GM10266 (cell line): ENCODE data around the gene PRKCE.

Experiments
- DNase-seq: peaks from one replicate; pipeline ENCODE4 v3.0.0; 2012; ENCODE audit errors: extremely low spot score
- TF ChIP-seq, protein P1 (sequence below): IDR thresholded peaks from 2 replicates; pipeline ENCODE4 v1.5.1; 2012; ENCODE audit warnings: mild to moderate bottlenecking, low read depth; ENCODE audit not compliant: control insufficient read depth, insufficient read depth; ENCODE audit errors: missing control alignments

Gene PRKCE

DNA sequence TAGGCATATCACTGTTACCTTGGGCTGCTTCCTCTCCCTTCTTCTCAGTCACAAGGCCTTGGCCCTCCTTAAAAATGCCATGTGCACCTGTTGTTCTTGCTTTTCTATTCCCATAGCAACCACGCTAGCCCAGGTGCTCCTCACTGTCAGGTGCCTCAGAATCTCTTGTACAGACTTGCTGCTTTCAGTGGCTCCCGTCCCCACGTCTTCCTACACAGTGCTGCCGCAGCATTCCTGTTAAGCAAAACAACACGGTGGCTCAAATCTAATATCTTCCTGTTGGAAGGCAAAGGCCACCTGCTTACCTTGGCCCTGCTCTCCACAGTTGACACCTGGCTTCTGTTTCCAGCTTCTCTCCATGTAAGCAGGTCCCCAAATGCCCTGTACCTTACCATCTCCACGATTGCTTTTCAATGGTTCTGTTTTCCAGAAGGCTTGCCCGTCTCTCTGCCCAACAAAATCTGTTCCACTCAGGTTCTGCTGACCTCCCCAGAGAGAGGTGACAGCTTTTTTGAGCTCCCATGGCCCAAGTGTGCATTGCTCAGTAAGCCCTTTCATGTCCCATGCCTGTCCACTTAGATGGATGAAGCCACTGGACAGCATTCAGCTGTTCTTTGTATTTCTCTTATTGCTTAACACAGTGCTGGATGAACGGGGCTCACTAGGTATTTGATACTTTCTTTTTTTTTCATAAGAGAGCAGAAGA lies 240.4 kb downstream of the PRKCE start:
- DNase-seq, result no peak

DNA sequence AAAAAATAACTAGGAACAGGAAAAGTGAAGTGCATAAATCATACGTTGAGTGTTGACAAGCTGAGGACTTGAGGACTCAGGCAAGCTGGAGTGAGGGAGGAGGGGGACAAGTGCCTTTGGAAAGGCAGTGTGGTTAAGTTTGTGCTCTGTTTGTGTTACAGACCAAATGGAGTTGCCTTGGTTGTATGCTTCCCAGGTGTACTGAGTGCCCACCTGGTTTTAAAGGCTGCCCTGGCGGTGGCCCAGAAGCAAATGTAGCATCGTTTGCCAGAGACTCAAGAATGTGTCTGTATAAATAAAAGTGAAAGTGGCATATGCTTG lies 240.9 kb downstream of the PRKCE start:
- DNase-seq, result no peak
- TF ChIP-seq, protein P1, sequence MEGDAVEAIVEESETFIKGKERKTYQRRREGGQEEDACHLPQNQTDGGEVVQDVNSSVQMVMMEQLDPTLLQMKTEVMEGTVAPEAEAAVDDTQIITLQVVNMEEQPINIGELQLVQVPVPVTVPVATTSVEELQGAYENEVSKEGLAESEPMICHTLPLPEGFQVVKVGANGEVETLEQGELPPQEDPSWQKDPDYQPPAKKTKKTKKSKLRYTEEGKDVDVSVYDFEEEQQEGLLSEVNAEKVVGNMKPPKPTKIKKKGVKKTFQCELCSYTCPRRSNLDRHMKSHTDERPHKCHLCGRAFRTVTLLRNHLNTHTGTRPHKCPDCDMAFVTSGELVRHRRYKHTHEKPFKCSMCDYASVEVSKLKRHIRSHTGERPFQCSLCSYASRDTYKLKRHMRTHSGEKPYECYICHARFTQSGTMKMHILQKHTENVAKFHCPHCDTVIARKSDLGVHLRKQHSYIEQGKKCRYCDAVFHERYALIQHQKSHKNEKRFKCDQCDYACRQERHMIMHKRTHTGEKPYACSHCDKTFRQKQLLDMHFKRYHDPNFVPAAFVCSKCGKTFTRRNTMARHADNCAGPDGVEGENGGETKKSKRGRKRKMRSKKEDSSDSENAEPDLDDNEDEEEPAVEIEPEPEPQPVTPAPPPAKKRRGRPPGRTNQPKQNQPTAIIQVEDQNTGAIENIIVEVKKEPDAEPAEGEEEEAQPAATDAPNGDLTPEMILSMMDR, result no peak

More for the DNA sequence above, 240.4 kb downstream of the PRKCE start:
- TF ChIP-seq, protein P1, result no peak

DNA sequence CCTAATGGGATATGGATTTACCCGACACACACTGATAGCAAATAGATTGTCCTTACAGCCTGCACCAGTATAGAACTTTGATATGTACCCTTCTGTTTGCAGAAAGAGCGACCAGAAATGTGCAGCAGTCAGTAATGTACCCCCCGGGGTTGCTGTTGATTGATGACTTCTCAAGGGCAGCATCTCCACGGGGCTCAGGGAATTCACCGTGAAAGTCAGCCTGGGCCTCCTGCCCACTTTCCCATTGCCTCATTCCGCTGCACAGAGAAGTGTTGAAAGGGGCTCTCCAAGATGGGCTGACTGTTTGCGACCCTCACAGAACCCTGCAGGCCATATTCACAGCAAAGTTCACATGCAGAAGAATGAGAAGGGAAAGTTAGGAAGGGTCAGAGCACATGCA lies 241.3 kb downstream of the PRKCE start:
- DNase-seq, result no peak
- TF ChIP-seq, protein P1, result no peak

DNA sequence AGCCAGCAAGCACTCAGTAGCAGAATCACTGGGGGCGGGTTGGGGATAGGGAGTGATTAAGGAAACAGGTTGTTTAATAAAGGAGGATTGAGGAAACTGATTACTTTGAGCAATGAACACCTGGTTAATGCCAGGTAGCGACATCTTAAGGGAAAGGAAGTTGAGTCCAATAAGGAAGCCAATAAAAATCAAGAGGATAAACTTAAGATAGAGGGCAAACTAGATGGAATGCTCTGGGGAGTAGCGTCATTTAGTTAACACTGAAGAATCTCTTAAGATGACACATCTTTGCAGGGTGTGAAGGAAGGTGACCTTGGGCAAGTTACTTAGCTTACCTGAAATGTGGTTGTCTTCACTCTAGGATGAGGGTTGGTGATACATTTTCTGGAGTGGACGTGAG lies 242.7 kb downstream of the PRKCE start:
- TF ChIP-seq, protein P1, result no peak
- DNase-seq, result no peak

DNA sequence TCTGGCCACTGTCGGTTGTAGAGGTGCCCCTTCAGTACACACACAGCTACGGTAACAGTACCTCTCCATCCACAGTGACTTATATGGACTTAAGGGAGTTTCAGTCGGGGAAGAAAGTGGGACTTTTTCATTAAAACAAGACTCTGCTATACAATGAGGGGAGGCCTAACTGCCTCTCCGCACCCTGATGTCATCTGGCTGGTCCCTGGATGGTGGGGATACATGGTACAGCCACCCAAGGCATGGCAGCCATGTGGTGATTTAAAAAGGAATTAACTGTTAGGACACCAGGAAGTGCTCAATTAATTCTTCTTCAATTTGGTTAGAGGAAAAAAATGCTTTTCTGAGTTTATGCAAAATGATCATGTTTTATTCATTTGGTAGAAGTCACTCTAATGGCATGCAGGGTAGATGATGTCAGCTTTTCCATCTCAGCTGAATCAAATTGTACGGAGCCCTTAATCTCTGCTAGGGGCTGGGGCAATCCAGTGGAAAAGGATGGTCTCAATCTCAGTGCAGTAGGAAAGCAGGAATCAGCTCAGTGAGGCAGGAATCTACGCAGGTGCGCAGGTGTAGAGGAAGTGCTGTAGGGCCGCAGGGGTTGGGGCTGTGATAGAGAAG lies 243.9 kb downstream of the PRKCE start:
- no peak for DNase-seq
- TF ChIP-seq, protein P1, result no peak

DNA sequence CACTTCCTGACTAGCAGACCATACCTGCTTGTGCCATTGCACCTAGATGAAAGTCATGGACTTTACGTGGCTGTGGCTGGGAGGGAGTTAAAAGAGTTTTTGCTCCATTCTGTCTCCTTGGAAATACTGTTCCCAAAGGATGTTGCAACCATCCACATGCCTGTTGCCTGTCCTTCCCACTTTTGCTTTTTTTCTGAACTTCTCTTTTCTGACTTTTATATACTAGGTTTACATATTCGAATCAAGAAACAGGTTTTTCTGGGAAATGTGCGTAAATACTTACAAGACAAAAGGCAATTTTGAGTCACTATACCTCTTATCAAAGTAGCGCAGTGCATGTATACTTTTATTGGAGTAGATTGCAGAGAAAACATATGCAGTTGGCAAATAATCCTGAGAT lies 244.8 kb downstream of the PRKCE start:
- DNase-seq, result no peak
- TF ChIP-seq, protein P1, result no peak

DNA sequence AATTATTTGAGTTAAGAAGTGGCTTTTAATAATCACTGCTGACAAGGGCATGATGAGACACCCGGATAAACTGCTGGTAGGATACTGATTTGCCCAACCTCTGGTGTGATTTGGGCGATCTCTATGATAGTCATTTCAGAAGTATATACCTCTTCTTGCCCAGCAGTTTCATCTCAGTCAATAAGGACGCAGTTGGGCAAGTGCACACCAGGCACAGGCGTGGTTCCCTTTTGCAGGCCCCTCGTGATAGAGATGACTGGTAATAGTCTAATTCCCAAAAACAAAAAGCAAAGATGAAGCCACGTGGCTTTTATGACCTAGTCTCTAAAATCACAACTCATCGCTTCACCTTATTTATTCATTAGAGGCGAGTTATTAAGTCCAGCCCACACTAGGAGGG lies 246.4 kb downstream of the PRKCE start:
- TF ChIP-seq, protein P1, result no peak
- no peak for DNase-seq
